Superior temporal gyrus (tissue), 1 donor: ENCODE data around the gene GALNT17.
"Not testable (repeated sequence)": the region's sequence is repeated elsewhere in the genome, so short reads cannot be mapped to it uniquely, and the experiment has no call there.

Experiments
- DNase-seq: peaks from one replicate; pipeline ENCODE4 v3.0.0-alpha.2; 2016; ENCODE audit errors: extremely low spot score

The GALNT17 gene

DNA sequence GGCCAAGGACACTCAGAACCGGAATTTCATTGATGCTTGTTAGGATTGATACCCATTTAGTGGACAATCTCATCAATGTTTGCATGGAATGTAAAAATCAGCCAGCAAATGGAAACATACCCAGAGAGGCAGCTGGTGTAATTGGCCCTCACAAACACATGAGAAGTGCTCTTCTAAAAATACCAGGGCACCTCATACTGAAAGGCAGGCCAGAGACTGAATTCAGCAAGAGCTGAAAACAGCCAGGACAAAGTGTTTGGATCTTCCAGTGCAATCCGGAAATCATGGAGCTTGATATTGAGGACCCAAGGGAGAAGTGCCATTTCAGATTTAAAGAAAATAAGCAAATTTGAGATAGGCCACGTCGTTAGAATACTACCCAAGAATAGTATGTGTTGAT lies 498.6 kb downstream of the GALNT17 start:
- DNase-seq, result peak; percentile 40

GRCh38 chr7:71633551-71634008 lies 501.6 kb downstream of the GALNT17 start:
- DNase-seq, result peak; percentile 46

DNA sequence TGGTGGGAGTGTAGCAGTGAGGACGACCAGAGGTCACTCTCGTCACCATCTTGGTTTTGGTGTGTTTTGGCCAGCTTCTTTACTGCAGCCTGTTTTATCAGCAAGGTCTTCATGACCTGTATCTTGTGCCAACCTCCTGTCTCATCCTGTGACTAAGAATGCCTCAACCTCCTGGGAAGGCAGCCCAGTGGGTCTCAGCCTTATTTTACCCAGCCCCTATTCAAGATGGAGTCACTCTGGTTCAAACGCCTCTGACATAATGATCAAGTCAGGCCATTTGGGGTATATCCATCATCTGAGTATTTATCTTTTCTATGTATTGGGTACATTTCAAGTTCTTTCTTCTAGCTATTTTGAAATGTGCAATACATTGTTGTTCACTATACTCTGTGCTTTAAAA lies 503.9 kb downstream of the GALNT17 start:
- DNase-seq, result not testable (repeated sequence)

DNA sequence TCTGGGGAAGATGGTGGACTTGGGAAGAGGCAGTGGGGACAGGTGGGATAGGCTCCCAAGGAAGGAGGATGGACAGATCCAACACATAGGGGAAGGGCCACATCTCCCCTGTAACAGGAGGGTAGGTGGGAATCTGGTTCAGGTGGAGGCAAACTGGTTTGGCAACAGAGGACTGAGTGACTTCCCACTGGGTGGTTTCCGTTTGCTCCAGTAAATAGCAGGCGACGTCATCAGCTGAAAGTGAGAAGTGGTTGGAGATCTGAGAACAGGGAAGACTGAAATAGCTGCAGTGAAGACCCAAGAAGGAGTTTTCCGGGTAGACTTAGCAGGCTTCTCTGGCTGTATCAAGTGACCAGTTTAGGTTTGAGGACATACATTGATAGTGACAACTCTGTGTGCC lies 504.4 kb downstream of the GALNT17 start:
- peak; percentile 56 for DNase-seq

- no peak for DNase-seq
These were observed 505.6 kb downstream of the GALNT17 start for GRCh38 chr7:71637578-71637977.

DNA sequence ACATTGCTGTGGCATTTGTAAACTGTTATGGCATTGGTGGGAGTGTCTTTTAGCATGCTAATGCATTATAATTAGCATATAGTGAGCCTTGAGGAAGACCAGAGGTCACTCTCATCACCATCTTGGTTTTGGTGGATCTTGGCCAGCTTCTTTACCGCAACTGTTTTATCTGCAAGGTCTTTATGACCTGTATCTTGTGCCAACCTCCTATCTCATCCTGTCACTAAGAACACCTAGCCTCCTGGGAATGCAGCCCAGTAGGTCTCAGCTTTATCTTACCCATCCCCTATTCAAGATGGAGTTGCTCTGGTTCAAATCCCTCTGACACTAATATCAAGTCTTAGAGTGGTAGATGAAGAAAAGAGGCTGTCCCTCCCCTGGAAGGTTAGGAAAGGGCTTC lies 506.2 kb downstream of the GALNT17 start:
- DNase-seq, result no peak

DNA sequence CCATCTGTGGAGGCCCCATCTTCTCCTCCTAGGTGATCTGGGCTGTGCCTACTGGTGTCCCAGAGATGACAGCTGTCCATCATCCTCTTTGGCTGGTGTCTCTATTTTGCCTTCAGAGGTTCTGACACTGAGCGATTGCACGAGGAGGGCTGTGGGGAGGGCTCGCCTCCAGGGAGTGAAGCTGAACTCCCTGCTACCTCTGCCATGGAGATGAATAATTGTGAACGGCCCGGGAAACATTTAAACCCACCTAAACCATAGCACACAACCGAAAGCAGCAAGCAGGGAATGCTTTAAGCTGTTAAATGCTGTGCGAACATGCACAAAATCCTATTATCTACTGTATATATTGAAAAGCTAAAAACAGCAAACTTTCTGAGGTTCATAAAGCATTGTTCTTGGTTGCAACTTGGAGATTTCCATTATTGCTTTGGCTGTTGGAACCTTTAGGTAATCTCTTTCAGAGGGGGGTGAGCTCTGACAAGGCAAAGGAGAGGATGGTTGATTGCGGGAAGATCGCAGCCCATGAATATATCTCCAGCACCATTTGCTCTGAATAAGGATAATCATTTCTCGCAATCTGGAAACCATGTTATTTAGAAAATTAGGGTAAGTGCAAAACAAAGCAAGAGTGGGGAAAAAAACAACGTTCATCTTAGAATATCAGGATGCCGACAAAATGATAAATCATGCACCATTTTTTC lies 507.6 kb downstream of the GALNT17 start:
- no peak for DNase-seq

DNA sequence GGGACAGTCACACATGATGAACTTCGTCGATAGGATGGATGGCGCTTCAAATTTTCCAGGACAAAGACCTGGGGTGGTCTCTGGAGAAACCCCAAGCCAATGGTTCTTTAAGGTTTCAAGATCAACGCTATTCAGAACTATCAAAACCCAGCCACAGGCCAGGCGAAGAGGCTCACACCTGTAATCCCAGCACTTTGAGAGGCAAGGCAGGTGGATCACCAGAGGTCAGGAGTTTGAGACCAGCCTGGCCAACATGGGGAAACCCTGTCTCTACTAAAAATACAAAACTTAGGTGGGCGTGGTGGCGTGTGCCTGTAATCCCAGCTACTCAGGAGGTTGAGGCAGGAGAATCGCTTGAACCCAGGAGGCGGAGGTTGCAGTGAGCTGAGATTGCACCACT lies 511.1 kb downstream of the GALNT17 start:
- DNase-seq, result not testable (repeated sequence)

- no peak for DNase-seq
These were observed 513.9 kb downstream of the GALNT17 start for GRCh38 chr7:71645836-71646235.

DNA sequence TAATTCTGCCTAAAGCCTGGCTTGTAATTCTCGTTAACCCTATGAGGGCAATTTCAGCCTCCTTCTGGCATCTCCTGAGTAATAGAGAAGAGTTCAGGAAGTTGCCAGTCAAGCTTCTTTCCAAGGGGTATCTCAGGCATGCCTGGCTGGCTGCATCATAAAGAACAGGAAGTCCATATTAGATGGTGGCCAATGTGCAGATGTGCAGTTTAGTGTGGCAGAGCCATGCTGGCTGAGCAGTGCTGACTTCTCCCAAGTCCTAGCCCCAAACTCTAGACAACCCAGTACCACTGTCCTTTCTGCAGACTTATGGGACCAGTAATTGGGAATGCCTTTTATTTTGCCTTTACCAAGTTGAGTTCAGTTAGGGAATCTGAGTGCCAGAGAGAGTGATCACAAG lies 517.9 kb downstream of the GALNT17 start:
- no peak for DNase-seq

GRCh38 chr7:71650653-71651337 lies 518.9 kb downstream of the GALNT17 start:
- DNase-seq, result no peak

GRCh38 chr7:71652510-71652909 lies 520.6 kb downstream of the GALNT17 start:
- DNase-seq, result no peak

- DNase-seq, result no peak
These were observed 525.4 kb downstream of the GALNT17 start for GRCh38 chr7:71657386-71657785.

DNA sequence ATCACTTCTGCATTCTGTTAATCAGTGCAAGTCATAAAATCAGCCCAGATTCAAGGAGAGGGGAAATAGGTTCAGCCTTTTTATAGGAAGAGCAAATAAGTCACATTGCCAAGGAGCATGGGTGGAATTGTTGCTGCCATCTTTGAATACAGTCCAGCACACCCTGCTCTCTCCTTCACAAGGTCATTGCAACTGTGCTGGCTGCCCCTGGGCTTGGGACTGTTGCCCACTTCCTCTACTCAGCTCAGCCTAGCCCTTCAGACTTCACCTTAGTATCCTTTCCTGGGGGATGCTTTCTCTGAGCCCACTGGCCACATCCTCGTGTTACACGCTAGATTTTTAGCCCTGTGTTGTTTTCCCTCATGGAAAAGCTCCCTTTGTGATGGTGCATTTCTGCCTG lies 527.7 kb downstream of the GALNT17 start:
- no peak for DNase-seq

DNA sequence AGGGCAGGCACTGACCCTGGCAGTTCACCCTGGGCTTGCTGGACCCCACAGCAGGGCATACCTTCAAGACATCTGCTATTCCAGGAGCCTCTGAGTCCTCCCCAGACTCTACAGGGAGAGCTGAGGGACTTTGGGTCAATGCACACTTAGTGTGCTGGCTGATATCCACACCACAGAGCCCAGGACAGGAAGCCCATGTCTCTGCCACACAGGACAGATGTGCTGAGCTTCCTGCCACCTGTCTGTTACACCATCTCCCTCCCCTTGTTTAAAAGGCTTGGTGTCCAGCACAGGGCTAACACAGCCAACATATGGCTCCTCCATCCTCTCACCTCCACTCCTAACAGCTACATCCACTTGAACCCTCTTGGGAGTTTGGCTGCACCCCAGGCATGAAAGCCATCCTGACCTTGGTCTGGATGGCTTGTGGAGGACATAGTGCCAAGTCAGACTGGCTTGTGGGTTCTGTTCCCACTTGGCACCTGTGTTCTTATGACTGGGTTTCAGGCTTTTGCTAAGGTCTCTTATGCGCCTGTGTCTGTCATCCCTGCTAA lies 529.8 kb downstream of the GALNT17 start:
- DNase-seq, result no peak

- DNase-seq, result no peak
These were observed 533.8 kb downstream of the GALNT17 start for GRCh38 chr7:71665716-71666115.

DNA sequence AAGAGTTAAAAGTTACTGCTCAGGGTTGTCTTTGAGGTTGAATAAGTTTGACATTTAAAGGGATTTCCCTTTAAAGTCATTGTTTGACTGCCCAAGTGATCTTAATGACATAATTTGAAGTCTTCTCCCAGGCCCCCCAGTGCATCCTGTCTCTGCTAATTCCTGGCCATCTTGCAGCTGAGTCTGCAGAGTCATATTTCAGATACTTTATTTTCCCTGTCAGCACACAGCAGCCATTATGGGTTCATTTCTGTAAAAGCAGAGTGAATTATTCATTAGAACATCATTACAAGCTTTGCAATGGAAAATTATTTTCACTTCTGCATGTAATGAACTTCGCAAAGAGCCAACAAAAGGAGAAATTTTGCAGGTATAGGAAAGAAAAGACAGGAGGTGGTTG lies 536.6 kb downstream of the GALNT17 start:
- no peak for DNase-seq

DNA sequence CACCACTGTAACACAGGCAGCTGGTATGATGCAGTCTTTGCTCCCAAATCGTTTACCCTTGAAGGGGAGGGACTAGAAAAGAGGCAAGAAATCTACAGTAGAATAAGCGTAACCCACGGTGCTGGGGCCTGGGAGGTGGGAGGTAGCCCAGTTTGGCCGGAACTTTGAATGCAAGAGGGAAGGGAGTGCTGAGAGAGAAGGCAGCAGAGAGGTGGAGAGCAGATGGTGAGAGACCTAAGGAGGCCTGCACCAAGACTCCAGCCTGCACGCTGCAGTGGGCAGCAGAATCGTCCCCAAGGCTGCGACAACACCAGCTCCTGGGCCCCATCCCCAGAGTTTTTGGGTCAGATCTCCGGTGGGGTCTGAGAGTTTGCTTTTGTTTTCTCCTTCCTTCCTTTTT lies 547.5 kb downstream of the GALNT17 start:
- no peak for DNase-seq

DNA sequence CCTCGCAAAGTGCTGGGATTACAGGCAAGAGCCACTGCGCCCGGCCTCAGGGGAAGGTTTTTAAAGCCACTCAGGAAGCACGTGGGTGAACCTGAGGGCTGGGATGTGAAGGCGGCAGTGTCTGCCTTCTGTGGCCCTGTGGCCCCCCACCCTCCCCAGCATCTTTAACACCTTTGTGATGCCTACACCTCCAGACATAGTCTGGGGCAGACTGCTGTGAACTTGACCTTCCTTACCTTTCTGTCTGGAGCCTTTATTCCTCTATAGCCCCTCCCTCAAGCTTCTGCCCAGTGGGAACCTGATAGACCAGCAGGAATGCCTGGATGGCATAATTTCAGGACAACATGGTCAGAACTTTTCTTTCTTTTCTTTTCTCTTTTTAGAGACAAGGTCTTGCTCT lies 550.2 kb downstream of the GALNT17 start:
- DNase-seq, result no peak

- DNase-seq, result no peak
These were observed 551.2 kb downstream of the GALNT17 start for GRCh38 chr7:71682841-71683781.

DNA sequence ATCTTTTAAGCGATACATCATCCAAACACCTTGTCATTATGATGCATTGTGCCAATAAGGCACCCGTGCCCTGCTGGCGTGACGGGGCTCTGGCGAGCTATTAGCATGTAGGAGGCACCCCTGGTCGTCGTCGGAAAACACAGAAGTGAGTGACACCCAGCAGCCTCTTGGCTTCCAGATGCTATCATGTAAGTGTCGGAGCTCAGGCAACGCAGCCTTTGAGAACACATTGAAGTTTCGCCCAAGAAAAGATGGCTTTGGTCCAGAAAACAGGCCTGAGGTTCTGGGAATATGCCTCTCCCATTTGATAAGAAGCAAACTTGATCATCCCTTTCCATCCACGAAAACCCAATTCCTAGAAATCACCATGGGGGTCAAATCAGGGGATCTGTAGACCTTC lies 555.3 kb downstream of the GALNT17 start:
- DNase-seq, result no peak
